HG03439 (cell line): ENCODE results near the gene ALDH1A3.
A peak's percentile ranks its signal among the peaks of the same experiment; 100 is the strongest.

Experiments
- ATAC-seq: cut with Tn5 transposase; IDR thresholded peaks from one replicate; pipeline ENCODE4 v1.9.1; 2021; ENCODE audit warnings: mild to moderate bottlenecking, moderate library complexity; ENCODE audit not compliant: unreplicated experiment

Gene ALDH1A3

GRCh38 chr15:100858294-100858693 is 21.3 kb upstream of the ALDH1A3 start:
- ATAC-seq = no peak

DNA sequence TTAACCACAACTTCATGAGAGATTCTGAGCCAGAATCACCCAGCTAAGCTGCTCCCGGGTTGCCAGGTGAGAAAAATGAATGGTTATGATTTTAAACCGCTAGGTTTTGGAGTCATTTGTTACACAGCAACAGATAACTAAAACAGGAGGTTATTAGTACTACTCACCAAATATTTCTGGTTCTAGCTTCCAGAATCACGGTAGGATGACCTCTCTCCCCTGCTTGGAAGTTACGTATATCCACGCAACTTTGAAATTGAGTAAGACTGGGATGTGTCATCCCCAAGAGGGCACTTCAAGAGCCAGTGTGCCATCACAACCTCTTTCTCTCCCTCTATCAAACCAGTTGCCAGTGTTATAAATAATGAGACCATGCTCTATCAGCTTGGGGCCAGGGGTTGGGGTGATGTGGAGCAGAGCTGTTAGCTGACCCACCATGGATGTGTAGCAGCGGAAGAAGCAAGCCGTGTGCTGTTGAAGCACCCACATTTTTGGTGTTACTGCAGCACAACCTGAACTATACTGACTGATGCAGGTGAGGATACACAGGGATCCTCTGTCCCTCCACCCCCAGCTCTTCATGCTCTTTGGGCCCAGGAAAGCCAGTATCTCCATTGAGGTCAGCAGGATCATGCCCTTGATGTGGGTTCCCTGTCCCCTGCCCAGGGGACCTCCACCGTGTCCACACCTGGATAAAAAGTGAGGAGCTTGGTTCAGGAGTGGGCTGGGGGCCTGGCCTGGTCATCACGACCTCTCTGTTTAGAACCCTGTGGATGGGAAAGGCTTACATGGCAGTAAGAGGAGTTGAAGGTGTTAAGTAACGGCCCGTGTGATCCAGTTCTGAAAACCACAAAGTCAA is 19.4 kb upstream of the ALDH1A3 start:
- no peak for ATAC-seq

- no peak for ATAC-seq
These were observed 18.7 kb upstream of the ALDH1A3 start for GRCh38 chr15:100860829-100861510.

DNA sequence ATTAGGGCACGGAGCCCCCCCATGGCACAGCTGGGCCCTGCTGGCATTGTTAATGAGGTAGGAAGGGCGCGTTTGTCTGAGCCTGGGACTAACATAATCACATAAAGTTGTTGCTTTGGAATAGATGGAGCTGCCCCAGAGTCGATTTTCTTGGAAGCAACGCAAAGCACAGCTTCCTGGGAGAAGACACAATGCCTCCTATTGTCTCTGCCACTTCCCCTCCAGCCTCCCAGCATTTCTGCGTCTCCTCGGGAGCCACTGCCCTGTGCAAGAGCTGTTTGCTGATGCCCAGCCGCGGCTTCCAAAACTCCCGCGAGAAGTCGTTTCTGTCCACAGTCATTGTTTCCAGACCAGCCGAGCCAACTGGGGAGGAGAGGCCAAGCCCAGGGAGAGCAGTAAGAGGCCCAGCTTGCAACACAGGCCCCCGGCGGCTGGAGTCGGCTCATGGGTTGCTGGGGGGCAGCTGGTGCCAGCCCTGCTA is 18.1 kb upstream of the ALDH1A3 start:
- no peak for ATAC-seq

DNA sequence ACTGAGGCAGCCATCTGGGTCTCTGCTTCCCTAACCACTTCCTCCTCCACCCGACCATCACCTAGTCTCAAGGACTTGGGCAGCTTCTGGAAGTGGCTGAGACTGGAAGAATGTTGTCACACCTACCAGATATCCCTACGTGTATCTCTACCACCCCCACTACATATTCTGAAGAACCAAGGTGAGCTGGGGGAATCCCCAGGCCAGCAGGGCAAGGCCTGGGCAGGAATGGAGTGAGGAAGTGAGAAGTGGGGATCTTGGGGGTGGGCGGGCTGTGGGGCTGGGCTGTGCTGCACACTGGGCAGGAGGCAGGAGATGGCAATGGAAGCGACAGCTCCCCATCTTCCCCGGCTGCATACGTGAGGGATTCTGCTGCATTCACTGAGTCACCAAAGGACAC is 17.5 kb upstream of the ALDH1A3 start:
- ATAC-seq = no peak

DNA sequence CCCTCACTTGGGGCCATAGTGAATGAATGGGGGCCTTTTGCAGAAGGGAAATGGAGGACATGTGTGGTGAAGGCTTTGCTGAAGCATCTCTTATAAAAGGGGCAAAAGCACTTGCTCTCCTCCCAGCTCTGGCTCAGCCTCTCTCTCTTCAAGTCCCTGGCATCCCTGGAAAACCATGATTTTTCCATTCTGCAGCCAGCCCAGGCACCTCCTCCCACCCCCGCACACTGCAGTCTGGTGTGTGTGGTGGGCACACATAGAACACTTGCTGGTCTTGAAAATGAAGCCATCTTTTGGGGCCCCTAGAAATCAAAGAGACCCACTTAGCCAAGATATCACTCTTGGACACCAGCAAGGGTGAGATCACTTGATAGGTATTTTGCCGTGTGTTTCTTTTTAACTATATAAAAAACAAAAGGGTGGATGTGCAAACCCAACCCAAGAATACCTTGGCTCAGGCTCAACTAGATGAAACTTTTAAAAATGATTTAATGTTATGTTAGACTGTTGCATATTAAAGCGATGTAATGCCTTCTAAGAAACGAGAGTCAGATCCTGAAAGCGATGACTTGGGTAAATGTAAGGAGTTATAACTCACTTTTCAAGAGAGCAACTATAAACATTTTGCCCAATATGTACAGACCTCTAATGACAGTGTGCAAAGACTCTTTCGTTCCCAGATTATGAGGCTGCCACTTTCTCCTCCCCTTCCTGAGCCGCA is 16.4 kb upstream of the ALDH1A3 start:
- ATAC-seq = no peak

- ATAC-seq = no peak
These were observed 15.8 kb upstream of the ALDH1A3 start for GRCh38 chr15:100863796-100864267.

GRCh38 chr15:100866386-100867330 is 13.0 kb upstream of the ALDH1A3 start:
- no peak for ATAC-seq

DNA sequence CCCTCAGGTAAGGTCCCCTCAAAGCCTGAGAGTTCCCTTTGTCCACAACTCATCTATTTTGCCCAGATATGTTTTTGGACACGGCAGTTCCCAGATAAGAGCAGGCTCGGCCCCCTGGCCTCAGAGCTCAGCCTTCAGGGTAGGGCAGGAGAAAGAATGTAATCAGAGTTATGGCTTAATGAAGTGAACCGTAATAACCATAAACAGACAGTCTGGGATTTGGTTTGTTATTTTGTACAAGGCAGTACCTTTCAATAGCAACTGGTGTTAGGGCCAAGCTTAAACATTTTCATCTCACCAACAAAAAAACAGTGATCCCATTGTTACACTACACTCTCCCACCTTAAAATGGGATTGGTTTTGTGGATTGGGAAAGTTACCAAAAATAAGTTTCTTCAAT is 12.2 kb upstream of the ALDH1A3 start:
- no peak for ATAC-seq

DNA sequence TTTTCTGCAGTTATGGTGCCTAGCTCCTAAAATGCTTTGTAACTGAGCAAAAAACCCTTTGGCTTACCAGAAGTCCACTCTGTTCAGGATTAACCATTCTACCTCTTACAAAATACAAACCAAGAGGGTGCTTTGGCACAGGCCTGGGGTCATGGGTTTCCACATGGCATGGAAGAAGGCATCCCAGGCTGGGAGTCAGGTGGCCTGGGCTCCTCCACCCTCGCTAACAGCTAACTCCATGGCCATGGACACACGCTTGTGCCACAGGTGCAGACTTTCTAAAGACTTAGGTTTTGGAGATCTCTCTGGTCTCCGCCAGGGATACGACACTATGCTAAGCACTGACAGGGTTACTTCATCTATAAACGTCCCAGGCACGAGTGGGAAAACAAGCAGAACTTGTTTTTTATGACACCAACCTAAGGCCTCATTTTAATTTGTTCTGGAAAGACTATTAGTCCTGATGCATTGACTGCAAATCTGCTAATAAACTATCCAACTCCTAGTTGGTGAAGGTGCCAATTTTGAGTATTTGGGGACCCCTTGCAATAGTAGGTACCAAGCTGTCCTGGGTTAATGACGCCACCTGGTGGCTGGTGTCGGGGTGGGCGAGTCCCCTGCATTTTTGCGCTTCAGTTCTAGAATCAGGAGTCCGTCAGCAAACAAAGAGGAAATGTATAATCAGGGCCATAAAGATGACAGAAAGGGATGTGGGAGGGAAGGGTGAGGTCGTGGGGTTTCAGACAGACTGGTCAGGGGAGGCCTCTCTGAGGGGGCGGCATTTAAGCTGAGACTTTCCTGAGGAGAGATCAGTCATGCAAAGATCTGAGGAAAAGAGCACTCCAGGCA is 10.3 kb upstream of the ALDH1A3 start:
- no peak for ATAC-seq

DNA sequence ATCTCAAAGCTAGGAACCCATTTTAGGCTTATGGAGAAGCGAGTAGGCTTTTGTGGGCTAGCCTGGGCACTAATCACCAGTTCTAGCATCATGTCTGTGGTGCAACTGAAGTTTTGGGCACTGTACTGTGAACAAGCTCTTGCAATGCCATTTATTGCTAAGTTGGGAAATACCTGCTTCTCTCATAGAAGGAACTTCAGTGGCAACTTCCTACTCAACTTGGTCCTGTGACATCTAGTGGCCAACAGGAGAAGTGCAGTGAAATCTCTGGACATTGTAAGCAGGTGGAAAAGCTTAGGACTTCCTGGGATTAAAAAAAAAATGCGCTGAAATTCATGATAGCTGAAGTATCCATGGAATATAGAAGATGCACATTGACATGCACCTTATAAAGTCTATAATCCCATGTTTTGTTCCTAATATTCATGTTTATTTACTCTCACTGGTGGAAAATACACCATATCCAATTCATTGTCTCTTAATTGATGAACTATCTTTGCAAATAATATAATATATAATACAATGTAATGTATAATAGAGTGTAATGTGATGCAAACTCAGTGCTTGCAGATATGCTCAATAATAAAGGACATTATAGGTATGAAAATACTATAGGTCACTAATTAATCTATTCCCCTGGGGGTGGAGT is 6.5 kb upstream of the ALDH1A3 start:
- peak; percentile 64 for ATAC-seq

GRCh38 chr15:100875495-100875894 is 4.1 kb upstream of the ALDH1A3 start:
- no peak for ATAC-seq

DNA sequence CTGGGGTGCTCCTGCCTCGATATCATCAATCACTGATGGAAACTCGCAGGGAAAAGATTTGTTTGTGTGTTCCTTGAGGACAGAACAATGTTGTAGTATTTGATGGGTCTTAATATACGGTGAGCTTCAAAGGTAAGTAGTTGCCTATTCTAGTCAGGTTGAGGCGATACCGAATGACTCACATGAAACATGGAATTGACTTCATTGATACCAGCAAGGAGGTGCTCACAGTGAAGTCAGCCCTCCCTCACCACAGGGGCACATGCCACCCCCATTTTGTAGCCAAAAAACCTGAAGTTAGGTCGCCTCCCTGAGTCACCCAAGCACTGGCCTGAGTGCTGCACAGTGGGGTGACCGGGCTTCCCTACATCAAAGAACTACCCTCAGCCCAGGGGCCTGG is 3.7 kb upstream of the ALDH1A3 start:
- no peak for ATAC-seq

DNA sequence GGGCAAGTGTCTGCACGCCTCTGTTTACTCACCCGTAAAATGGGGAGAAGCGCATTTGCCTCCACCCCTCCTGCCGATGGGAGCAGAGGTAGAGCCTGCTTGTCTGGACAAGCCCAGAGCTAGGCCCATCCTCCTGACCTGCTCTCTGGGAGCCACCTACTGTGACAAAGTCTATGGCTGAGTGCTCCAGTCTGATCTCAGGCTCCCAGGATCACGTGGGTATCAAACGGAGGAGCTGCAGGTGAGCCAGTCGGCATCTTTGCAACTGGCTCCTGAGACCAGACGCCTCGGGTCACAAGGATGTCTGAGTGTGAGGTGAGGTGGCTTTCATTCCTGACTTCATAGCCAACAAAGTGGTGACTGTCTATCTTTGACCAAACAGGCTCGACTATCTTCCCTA is 2.1 kb upstream of the ALDH1A3 start:
- no peak for ATAC-seq

DNA sequence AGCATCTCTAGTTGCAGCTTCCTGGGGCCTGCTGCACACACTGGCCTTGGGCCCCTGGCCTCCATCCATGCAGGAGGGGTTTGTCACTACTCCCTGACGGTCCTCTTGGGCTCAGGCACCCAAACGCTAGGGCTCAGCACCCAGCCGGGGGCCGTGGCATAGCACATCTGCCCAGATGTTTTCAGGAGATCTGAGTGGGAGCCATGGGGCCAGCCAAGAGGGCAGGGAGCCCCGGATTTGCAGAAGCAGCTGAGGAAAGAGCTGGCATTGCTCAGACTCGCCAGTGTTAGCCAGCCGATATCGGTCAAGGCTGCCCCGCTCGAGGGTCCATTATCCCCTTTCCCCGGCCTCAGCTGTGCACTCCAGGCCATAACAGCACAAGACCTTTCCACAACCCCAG is 1.5 kb upstream of the ALDH1A3 start:
- ATAC-seq = no peak

- no peak for ATAC-seq
These were observed 983 bp upstream of the ALDH1A3 start for GRCh38 chr15:100878648-100879047.

DNA sequence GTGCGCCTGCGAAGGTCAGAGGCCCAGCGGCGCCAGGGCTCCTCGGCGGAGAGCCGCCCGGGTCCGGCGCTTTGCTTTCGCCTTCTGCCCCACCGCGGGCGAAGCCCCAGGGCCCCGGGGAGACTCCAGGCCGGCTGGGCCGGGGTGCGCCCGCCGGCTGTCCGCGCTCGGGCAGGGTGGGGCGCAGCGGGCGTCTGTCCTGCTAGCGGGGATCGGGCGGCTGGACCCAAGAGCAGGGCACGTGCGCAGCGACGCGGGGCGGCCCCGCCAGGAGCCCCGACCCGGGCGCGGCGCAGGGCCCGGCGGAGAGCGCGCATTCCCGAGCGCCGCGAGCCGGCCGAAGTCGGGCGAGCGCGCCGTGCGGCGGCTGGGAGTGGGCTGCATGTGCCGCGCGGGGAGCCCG is 569 bp upstream of the ALDH1A3 start:
- ATAC-seq = no peak

DNA sequence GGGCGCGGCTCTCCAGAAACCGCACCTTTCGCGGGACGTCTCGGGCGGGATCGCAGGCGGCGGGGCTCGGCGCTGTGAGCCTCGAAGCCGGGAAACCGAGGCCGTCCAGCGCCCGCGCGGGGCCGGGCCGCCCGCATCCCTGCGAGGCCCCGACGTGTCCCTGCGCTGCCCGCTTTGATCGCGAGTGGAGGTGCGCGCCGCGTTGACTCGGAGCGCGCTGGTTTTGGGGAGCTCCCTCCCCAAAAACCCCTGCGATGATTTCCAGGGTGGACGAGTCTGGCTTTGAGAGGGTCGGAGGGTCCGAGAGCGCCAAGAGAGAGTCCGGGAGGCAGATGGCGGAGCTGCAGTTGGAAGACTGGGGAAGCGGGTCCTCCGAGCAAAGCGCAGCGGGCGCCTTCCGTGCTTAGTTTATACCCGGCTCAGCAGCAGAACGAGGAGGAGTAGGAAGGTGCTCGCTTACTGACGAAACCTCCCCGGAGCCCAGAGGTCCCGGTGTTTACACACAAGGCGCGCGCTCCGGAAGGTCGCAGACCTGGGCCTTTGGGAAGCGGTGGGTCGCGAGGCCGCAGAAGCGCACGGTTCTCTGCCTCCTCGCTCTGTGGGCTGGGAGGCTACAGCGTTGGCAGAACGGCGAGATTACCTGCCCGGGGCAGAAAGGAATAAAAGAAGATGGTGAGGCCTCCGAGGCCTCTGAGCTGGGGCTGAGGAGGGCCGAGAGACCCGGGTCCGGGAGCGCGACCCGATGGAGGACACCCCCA is 687 bp downstream of the ALDH1A3 start:
- ATAC-seq = no peak
